Kidney tubule cell (primary cell): Measurements from ENCODE around the gene PSD2.
A peak's percentile ranks its signal among the peaks of the same experiment; 100 is the strongest.

Source experiments
- DNase-seq: peaks from one replicate; pipeline ENCODE4 v3.0.0-alpha.2; 2018; ENCODE audit warnings: low spot score

The PSD2 gene

GRCh38 chr5:139837711-139838380 lies 42.2 kb downstream of the PSD2 start:
- DNase-seq: no peak

DNA sequence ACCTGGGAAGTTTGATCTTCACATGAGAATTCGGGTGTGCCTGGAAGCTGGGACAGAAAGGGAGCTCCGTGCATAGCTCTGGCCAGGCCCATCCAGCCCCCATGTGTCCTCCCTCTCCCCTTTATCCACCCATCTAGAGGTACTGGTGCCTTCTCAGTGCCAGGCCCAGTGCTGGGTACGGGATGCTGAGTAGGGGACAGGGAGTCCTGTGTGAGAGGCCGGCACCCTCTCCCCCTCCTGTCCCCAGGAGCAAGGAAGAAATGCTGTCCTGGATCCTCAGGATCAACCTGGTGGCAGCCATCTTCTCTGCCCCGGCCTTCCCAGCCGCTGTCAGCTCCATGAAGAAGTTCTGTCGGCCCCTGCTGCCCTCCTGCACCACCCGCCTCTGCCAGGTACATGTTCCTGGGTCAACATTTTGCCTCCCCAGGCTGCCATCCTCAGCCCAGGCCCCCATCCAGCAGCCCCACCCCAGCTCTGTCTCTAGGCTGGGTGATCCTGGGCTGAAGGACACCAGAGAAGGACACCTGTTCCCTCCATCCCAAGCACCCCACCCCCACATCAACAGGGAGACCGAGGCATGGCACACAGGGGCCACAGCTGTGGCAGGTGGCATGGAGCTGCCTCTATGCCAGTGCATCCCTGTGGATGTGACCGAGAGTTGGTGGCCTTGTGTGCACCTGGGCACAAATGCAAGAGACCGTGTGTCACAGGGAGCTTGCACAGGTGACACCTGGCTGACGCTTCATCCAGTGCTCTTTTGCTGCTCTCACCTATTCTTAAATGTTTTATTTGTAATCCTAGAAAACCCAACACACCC lies 43.0 kb downstream of the PSD2 start:
- DNase-seq: no peak

- no peak for DNase-seq
Measured at GRCh38 chr5:139839232-139839815, 43.7 kb downstream of the PSD2 start.

DNA sequence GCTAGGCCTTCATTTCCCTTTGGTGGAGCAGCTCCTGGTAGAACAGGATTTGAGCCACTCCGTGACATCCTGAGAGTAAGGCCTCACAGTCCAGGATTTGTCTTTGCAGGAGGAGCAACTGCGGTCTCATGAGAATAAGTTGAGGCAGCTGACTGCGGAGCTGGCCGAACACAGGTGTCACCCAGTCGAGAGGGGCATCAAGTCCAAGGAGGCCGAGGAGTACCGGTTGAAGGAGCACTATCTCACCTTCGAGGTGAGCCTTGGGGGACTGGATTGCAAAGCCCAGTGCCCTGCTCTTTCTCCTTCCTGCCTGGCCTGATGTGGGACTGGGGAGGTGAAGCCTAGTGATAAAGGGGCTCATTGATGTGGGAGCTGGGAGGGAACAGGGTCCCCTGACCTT lies 44.3 kb downstream of the PSD2 start:
- no peak for DNase-seq

DNA sequence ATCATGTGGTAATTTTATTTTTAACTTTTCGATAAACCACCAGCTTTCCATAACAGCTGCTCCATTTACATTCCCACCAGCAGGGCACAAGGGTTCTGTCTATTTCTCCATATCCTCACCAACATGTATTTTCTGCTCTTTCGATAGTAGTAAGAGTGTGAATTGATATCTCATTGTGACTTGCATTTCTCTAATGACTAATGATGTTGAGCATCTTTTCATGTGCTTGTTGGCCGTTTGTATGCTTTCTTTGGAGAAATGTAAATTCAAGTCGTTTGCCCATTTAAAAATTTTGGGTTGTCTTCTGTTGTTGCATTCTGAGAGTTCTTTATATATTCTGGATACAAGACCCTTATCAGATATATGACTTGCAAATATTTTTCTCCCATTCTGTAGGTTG lies 45.9 kb downstream of the PSD2 start:
- no peak for DNase-seq

GRCh38 chr5:139842321-139842720 lies 46.7 kb downstream of the PSD2 start:
- DNase-seq: no peak

- no peak for DNase-seq
Measured at GRCh38 chr5:139843991-139844390, 48.4 kb downstream of the PSD2 start.

DNA sequence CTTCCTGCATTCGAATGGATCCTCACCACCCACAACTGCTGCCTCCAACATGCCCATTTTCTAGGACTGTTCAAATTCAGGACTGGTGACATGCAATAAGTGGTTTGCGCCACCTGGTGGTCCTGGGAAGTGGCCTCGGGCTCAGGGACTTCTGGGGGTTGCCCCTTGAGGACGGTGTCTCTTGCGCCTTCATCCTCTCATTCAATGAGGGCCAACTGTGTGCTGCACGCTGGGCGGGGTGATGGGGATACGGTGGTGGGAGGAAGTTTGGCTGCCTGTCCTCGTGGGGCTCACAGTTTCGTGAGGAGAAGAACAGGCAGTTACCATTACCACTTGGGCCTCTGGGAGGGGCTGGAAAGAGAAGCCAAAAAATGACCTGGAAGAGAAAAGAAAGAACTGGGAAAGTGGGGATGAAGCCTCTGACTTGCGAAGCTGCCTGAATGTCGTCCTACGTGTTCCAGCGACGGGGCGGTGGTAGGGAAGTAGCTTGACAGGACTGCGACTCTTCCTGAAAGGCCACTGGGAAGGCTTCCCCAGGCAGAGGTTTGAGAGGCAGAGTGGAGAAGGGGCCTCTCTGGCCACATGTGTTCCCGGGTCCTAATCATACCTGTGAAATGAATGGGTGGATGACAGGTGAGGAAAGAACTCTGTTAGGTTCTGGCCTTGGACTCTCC lies 49.0 kb downstream of the PSD2 start:
- peak; percentile 68 for DNase-seq

- DNase-seq: no peak
Measured at GRCh38 chr5:139845846-139846681, 50.5 kb downstream of the PSD2 start.

GRCh38 chr5:139847091-139847490 lies 51.5 kb downstream of the PSD2 start:
- DNase-seq: no peak

GRCh38 chr5:139847790-139848507 lies 52.3 kb downstream of the PSD2 start:
- DNase-seq: peak; percentile 72

DNA sequence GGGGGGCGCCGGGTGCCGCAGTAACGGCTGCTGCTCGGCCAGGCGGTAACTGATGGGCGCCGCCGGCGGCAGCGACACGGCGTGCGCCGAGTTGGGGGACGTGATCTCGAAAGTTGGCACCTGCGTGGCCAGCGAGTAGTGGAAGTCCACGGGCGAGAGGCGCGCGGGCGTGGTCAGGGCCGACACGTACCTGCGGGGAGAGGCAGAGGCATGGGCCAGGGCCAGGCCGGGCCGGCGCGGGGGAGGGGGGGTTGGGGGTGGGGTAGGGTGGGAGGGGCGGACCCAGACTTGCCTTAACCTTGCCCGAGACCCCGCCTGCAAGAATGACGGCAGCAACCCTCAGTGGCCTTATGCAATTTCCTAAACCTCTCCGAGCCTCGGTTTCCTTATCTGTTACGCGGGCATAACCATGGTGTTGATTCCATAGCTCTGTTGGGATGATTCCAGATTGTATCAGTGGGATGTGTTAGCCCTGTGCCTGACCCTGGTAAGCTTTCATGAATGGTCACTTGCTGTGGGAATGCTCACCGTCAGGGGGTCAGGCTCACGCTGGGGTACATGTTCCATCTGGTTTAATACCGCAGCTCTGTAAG lies 53.0 kb downstream of the PSD2 start:
- no peak for DNase-seq

- no peak for DNase-seq
Measured at GRCh38 chr5:139849501-139849900, 53.9 kb downstream of the PSD2 start.

- DNase-seq: peak; percentile 68
Measured at GRCh38 chr5:139849942-139850341, 54.3 kb downstream of the PSD2 start.

DNA sequence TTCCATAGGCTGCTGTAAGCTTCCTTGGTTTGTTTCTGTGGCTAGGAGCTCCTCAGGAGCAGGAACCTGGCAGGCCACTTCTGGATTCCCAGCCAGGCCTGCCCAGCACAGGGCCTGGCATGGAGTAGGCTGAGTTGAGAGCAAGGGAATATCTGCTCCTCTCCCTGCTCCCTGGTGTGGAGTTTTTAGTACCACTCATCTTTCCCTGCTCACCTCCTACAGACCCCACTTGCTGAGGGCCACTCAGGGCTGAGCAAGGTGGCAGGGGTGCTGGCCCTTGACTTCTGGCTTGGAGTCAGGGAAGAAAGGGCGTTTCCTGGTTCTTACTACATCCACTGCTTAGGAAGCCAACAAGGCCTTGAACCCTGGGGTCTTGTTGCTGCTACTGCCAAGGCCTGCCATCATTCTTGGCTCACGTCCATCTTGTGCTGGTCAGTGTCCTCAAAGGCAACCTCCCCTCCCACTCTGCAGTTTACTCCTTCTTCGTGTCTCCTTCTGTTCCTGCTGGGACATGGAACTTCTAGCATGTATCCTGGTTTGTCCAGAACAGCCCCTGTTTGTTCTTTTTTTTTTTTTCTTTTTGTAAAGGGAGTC lies 54.9 kb downstream of the PSD2 start:
- no peak for DNase-seq

GRCh38 chr5:139851558-139851957 lies 56.0 kb downstream of the PSD2 start:
- no peak for DNase-seq

DNA sequence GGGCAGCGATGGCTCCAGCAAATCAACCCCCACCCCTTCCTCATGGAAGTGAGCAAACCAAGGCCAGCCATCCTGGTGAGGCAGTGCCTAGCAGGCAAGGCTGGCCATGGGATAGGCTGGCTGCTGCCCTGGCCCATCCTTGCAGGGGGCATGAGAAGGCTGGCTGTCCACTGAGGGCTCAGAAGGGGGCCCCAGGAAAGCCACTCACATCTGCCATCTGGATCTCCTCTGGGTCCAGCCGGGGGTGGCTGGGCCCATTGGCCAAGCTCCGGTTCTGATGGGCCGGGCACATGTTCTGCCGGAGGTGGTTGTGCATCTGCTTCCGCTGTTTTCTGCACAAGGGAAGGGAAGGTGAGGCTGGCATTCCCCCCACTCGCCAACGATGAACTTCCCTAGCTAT lies 57.1 kb downstream of the PSD2 start:
- DNase-seq: no peak

GRCh38 chr5:139854029-139854605 lies 58.5 kb downstream of the PSD2 start:
- DNase-seq: no peak

- no peak for DNase-seq
Measured at GRCh38 chr5:139854953-139855352, 59.3 kb downstream of the PSD2 start.

DNA sequence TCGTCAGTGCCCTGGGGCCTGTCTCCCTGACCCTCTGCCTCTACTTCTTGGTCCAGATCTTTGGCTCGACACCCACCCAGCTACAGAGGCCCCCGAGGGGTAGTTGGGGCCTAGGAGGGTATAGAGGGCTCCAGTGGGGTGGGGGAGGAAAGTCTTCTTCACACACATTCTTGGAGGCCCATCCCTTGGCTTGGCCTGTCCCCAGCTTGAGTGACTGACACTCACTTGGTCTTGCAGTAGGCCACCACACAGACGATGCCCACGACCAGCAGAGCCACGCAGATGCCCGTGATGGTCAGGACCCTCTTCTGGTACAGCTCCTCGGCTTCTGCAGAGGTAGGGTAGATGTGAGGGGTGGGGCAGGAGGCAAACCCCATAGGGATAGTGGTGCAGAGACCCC lies 59.8 kb downstream of the PSD2 start:
- no peak for DNase-seq
